D721Med (cell line): ENCODE data around the gene PRSS27.

Experiments used
- DNase-seq: peaks from one replicate; pipeline ENCODE4 v3.0.0; 2011; ENCODE audit warnings: low spot score; ENCODE audit not compliant: insufficient read length
- FAIRE-seq: peaks from 2 replicates; lab custom pipeline; 2011; peaks lifted over from hg19 to GRCh38; lab: Jason Lieb, UNC
- TF ChIP-seq, protein P1 (sequence below): IDR thresholded peaks from 2 replicates; pipeline ENCODE4 v1.5.1; 2012; ENCODE audit warnings: mild to moderate bottlenecking, control low read depth; ENCODE audit not compliant: insufficient read depth; ENCODE audit errors: missing control alignments

Gene PRSS27

GRCh38 chr16:2720064-2720457, at the start of gene PRSS27:
TSS of gene PRSS27 (minus strand) at chr16:2720224. CDS start at chr16:2720160, 64 bp downstream.
- TF ChIP-seq, protein P1, sequence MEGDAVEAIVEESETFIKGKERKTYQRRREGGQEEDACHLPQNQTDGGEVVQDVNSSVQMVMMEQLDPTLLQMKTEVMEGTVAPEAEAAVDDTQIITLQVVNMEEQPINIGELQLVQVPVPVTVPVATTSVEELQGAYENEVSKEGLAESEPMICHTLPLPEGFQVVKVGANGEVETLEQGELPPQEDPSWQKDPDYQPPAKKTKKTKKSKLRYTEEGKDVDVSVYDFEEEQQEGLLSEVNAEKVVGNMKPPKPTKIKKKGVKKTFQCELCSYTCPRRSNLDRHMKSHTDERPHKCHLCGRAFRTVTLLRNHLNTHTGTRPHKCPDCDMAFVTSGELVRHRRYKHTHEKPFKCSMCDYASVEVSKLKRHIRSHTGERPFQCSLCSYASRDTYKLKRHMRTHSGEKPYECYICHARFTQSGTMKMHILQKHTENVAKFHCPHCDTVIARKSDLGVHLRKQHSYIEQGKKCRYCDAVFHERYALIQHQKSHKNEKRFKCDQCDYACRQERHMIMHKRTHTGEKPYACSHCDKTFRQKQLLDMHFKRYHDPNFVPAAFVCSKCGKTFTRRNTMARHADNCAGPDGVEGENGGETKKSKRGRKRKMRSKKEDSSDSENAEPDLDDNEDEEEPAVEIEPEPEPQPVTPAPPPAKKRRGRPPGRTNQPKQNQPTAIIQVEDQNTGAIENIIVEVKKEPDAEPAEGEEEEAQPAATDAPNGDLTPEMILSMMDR = no peak
- DNase-seq (no peak), FAIRE-seq (no peak)

DNA sequence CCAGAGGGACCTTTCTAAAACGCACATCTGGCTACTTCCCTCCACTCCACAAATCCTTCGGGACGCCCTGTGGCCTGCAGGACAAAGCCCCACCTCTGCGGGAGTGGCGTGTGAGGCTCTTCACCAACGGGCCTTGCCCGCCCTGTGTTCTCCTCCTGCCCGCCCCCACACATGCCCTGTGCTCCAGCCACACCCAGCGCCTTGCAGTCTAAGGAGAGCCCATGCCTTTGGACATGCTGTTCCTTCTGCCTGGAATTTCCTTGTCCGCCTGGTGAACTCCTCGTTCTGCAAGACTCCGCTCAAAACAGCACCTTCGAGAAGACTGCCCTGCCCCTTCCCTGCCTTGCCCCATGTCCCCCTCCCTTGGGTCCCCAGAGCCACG, 49.6 kb upstream of the PRSS27 start:
- TF ChIP-seq, protein P1 = no peak
- FAIRE-seq (no peak), DNase-seq (no peak)

GRCh38 chr16:2769100-2769529, 49.1 kb upstream of the PRSS27 start:
- no peak for DNase-seq
- FAIRE-seq = no peak
- TF ChIP-seq, protein P1 = no peak

GRCh38 chr16:2768403-2769089, 48.5 kb upstream of the PRSS27 start:
- DNase-seq (no peak), FAIRE-seq (no peak)
- TF ChIP-seq, protein P1 = no peak

DNA sequence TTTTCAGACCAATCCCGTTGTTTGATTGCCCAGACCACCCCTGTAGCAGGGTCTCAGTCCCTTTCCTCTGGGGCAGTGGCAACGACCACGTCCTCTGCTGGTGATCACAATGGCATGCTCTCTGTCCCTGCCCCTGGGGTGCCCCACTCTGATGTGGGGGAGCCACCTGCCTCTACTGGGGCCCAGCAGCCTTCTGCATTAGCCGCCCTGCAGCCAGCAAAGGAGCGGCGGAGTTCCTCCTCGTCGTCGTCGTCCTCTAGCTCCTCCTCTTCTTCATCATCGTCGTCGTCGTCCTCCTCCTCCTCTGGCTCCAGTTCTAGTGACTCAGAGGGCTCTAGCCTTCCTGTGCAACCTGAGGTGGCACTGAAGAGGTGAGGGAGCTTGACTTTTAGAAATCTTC, 47.9 kb upstream of the PRSS27 start:
- DNase-seq (no peak), FAIRE-seq (no peak)
- TF ChIP-seq, protein P1 = no peak

DNA sequence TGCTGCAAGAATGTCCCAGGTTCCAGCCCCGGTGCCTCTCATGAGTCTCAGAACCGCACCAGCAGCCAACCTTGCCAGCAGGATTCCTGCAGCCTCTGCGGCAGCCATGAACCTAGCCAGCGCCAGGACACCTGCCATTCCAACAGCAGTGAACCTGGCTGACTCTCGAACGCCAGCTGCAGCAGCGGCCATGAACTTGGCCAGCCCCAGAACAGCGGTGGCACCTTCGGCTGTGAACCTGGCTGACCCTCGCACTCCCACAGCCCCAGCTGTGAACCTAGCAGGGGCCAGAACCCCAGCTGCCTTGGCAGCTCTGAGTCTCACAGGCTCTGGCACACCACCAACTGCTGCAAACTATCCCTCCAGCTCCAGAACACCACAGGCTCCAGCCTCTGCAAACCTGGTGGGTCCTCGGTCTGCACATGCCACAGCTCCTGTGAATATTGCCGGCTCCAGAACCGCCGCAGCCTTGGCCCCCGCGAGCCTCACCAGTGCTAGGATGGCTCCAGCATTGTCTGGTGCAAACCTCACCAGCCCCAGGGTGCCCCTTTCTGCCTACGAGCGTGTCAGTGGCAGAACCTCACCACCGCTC, 47.2 kb upstream of the PRSS27 start:
- FAIRE-seq = no peak
- DNase-seq = no peak
- TF ChIP-seq, protein P1 = no peak

DNA sequence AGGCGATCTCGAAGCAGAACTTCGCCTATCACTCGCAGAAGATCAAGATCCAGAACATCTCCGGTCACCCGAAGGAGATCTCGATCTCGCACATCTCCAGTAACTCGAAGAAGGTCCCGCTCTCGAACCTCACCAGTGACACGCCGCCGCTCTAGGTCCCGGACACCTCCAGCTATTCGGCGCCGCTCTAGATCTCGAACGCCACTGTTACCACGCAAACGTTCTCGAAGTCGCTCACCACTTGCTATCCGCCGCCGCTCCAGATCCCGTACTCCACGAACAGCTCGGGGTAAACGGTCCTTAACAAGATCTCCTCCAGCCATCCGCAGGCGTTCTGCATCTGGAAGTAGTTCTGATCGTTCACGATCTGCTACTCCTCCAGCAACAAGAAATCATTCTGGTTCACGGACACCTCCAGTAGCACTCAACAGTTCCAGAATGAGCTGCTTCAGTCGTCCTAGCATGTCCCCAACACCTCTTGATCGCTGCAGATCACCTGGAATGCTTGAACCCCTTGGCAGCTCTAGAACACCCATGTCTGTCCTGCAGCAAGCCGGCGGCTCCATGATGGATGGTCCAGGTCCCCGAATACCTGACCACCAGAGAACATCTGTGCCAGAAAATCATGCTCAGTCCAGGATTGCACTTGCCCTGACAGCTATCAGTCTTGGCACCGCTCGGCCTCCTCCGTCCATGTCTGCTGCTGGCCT, 46.6 kb upstream of the PRSS27 start:
- no peak for FAIRE-seq
- TF ChIP-seq, protein P1 = no peak

More for the DNA sequence above, 46.6 kb upstream of the PRSS27 start:
- no peak for DNase-seq
